A549 (cell line): ENCODE results near the gene NCOA5. TPM values are rescaled to one million over a fixed set of nuclear protein-coding genes. Genes with fewer than 3 reads are reported as not detected.

ENCODE experiments used
- ATAC-seq, 2 experiments: fragments of 200-7000 bp in 1 of 2; fragments of >200 bp in 1 of 2; cut with Nextera tagmentation in 1 of 2; cut with Tn5 transposase in 1 of 2; 3 replicates each; pipeline versions ENCODE4 v1.8.0 to v1.9.1; 2018 to 2020; ENCODE audit warnings: mild to moderate bottlenecking in 1 of 2, moderate library complexity in 1 of 2
- CTCF ChIA-PET: fragments of 300-600 bp; sonication (Branson Sonifier 250); formaldehyde crosslinking; extraction: SDS; loops from one replicate; lab custom pipeline; 2021; ENCODE audit warnings: antibody characterized with exemption, inconsistent platforms; lab: Yijun Ruan, JAX
- POLR2A ChIA-PET: fragments of 350-600 bp; formaldehyde crosslinking; extraction: SDS; loops from one replicate; lab custom pipeline; 2021; ENCODE audit warnings: antibody characterized with exemption, inconsistent platforms; lab: Yijun Ruan, JAX
- DNase-seq, 2 experiments: peaks; one replicate each; pipeline versions ENCODE4 v3.0.0 to v3.0.0-alpha.2; 2011 to 2016; ENCODE audit warnings: low read depth in 1 of 2, low spot score in 1 of 2
- FAIRE-seq: peaks from 2 replicates; lab custom pipeline; 2011; peaks lifted over from hg19 to GRCh38; lab: Jason Lieb, UNC
- H3K27ac ChIP-seq, 2 experiments: fragments of >200 bp; sonication (Bioruptor Twin); formaldehyde crosslinking; 3 replicates each; pipeline ENCODE4 v1.5.1; 2016 to 2017
- H3K4me1 ChIP-seq: fragments of >200 bp; sonication (Bioruptor Twin); formaldehyde crosslinking; 3 replicates; pipeline ENCODE4 v1.6.1; 2016
- H3K4me2 ChIP-seq: fragments of >200 bp; sonication (Bioruptor Twin); formaldehyde crosslinking; 3 replicates; pipeline ENCODE4 v1.6.1; 2016
- H3K4me3 ChIP-seq: fragments of >200 bp; sonication (Bioruptor Twin); formaldehyde crosslinking; 3 replicates; pipeline ENCODE4 v1.5.1; 2016
- H3K9me3 ChIP-seq: fragments of >200 bp; sonication (Bioruptor Twin); formaldehyde crosslinking; 3 replicates; pipeline ENCODE4 v1.6.1; 2016
- BHLHE40 ChIP-seq: IDR thresholded peaks from 2 replicates; pipeline ENCODE4 v1.6.1; 2012; ENCODE audit warnings: low read depth, low read length, inconsistent platforms
- CHD4 ChIP-seq: fragments of 200-600 bp; sonication (generic); IDR thresholded peaks from 2 replicates; pipeline ENCODE4 v1.6.1; 2016; ENCODE audit warnings: antibody characterized with exemption, mild to moderate bottlenecking, borderline replicate concordance
- EP300 ChIP-seq, 2 experiments: fragments of >200 bp; sonication (Bioruptor Twin); formaldehyde crosslinking; IDR thresholded peaks; 2 replicates in 1 of 2; 3 replicates in 1 of 2; pipeline ENCODE4 v1.6.1; 2016 to 2017
- FOXS1 ChIP-seq: fragments of 250-450 bp; sonication (Bioruptor Pico); IDR thresholded peaks from 2 replicates; pipeline ENCODE4 v1.5.0; 2020; ENCODE audit warnings: mild to moderate bottlenecking, moderate library complexity
- GATA3 ChIP-seq: IDR thresholded peaks from 2 replicates; pipeline ENCODE4 v1.6.1; 2012; ENCODE audit warnings: borderline replicate concordance
- HDAC2 ChIP-seq: fragments of 200-600 bp; sonication (generic); IDR thresholded peaks from 2 replicates; pipeline ENCODE4 v1.6.1; 2016
- HEYL ChIP-seq: fragments of 250-450 bp; sonication (Bioruptor Pico); IDR thresholded peaks from 2 replicates; pipeline ENCODE4 v1.8.0; 2021; ENCODE audit warnings: mild to moderate bottlenecking, moderate library complexity
- HOXA7 ChIP-seq: fragments of 250-450 bp; sonication (Bioruptor Pico); IDR thresholded peaks from 2 replicates; pipeline ENCODE4 v1.5.0; 2020; ENCODE audit warnings: mild to moderate bottlenecking, moderate library complexity
- HOXB13 ChIP-seq: fragments of 250-450 bp; sonication (Bioruptor Pico); IDR thresholded peaks from 2 replicates; pipeline ENCODE4 v1.5.0; 2020; ENCODE audit warnings: low read depth, mild to moderate bottlenecking, moderate library complexity
- KDM1A ChIP-seq: fragments of 200-600 bp; sonication (generic); IDR thresholded peaks from 2 replicates; pipeline ENCODE4 v1.6.1; 2016; ENCODE audit warnings: low read depth, mild to moderate bottlenecking
- KDM5A ChIP-seq: fragments of 200-600 bp; sonication (generic); IDR thresholded peaks from 2 replicates; pipeline ENCODE4 v1.6.1; 2016; ENCODE audit warnings: antibody characterized with exemption, mild to moderate bottlenecking
- NR3C1 ChIP-seq: fragments of >200 bp; sonication (Bioruptor Twin); formaldehyde crosslinking; IDR thresholded peaks from 3 replicates; pipeline ENCODE4 v1.6.1; 2017
- POLR2A ChIP-seq: IDR thresholded peaks from 2 replicates; pipeline ENCODE4 v1.6.1; 2012; ENCODE audit warnings: mild to moderate bottlenecking, low read length
- RAD21 ChIP-seq, 2 experiments: fragments of >200 bp in 1 of 2; sonication (Bioruptor Twin) in 1 of 2; formaldehyde crosslinking in 1 of 2; IDR thresholded peaks in 1 of 2; conservative IDR thresholded peaks in 1 of 2; 2 replicates in 1 of 2; 3 replicates in 1 of 2; pipeline ENCODE4 v1.6.1; 2012 to 2018; ENCODE audit warnings: inconsistent platforms in 1 of 2
- RFX5 ChIP-seq: fragments of 450-650 bp; IDR thresholded peaks from 2 replicates; pipeline ENCODE4 v1.7.1; 2014; ENCODE audit warnings: antibody characterized with exemption, mild to moderate bottlenecking, moderate library complexity
- RNF2 ChIP-seq: fragments of 200-600 bp; sonication (generic); IDR thresholded peaks from 2 replicates; pipeline ENCODE4 v1.6.1; 2016; ENCODE audit warnings: low read depth, mild to moderate bottlenecking, antibody characterized with exemption, moderate library complexity, borderline replicate concordance
- TP53 ChIP-seq: fragments of 250-450 bp; sonication (Bioruptor Pico); IDR thresholded peaks from 2 replicates; pipeline ENCODE4 v1.5.0; 2021; ENCODE audit warnings: mild to moderate bottlenecking, moderate library complexity
- ZFP36 ChIP-seq: fragments of 450-650 bp; IDR thresholded peaks from 2 replicates; pipeline ENCODE4 v1.6.1; 2014; ENCODE audit warnings: borderline replicate concordance; ENCODE audit not compliant: partially characterized antibody
- ZSCAN20 ChIP-seq: fragments of 250-450 bp; sonication (Bioruptor Pico); IDR thresholded peaks from 2 replicates; pipeline ENCODE4 v1.8.0; 2022; ENCODE audit warnings: mild to moderate bottlenecking, moderate library complexity
- WGBS: methylation state at CpG from one replicate; pipeline ENCODE4 v1.1.6; 2017; ENCODE audit errors: missing lambda C conversion rate; 5-methylcytosine and 5-hydroxymethylcytosine counted together
- polyA plus RNA-seq, 4 experiments: library from polyadenylated mRNA; depleted of rRNA in 3 of 4; stranded (reverse); fragments of >200 nt; fragmentation: RNase III in 1 of 4; extraction: RNeasy Plus Mini Kit Qiagen cat#74134 plus additional on column Dnase treatment in 1 of 4; gene quantifications; 2 replicates in 3 of 4; 3 replicates in 1 of 4; pipeline ENCODE4 v1.2.3, GENCODE V29; 2011 to 2017
- TF ChIP-seq, protein P1 (sequence below): fragments of 250-450 bp; sonication (Bioruptor Pico); IDR thresholded peaks from 2 replicates; pipeline ENCODE4 v1.5.0; 2020; ENCODE audit warnings: low read depth, mild to moderate bottlenecking, moderate library complexity
- TF ChIP-seq, protein P2 (sequence below): fragments of >200 bp; sonication (Bioruptor Twin); formaldehyde crosslinking; IDR thresholded peaks from 3 replicates; pipeline ENCODE4 v1.5.1; 2016

NCOA5 gene
- polyA plus RNA-seq, 2 of the 4 experiments (the other 2 are of a cell fraction) = 27.2 to 28.0 TPM

DNA sequence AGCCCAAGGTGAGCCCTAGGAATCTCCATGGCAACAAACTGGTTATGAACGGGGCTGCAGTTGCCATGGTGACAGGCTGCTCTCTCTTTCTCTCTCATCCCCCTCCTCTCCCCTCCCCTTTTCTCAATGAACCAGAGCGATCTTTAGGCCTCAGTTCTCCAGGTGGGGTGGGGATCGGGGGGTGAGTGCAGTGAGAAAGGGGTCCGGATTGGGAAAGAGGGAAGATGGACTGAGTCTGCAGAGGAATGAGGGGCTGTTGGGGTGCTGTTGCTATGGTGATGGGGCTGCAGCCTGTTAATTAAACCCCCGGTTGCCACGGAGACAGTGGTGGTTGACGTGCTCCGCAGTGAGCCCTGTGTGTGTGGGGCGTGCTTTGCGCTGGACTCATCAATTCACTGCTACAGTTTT lies 64.4 kb downstream of the NCOA5 start:
- WGBS = 40% methylated on average over 10 of the region's 10 CpGs
- DNase-seq (no peak), FAIRE-seq (no peak), ATAC-seq (no peak)
- Histone ChIP-seq H3K4me2 (no peak overlapping the region), H3K27ac (no peak overlapping the region), H3K4me1 (no peaks in the 10 kb centered on the region), H3K9me3 (no peaks in the 10 kb centered on the region), H3K4me3 (no peak overlapping the region)
- ChIA-PET POLR2A (no interaction called here), CTCF (interaction anchor here (1.1 to 4.0 kb wide), 5 partner anchors 11 to 324 kb away, joined by 4 to 40 read pairs (median 16); no protein-coding TSS in a partner anchor)
- TF ChIP-seq TP53 (CRISPR knock-in tag) = no peak
- TF ChIP-seq ZFP36 = no peak
- TF ChIP-seq HDAC2 = no peak
- TF ChIP-seq RFX5 = no peak
- TF ChIP-seq HEYL = no peak
- TF ChIP-seq RAD21 (conservative IDR thresholded peaks at IDR 0.05 in 1 of 2, IDR thresholded peaks at IDR 0.05 in 1 of 2) = no peak
- TF ChIP-seq CHD4 = no peak
- TF ChIP-seq, protein P1, sequence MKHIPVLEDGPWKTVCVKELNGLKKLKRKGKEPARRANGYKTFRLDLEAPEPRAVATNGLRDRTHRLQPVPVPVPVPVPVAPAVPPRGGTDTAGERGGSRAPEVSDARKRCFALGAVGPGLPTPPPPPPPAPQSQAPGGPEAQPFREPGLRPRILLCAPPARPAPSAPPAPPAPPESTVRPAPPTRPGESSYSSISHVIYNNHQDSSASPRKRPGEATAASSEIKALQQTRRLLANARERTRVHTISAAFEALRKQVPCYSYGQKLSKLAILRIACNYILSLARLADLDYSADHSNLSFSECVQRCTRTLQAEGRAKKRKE = no peak

DNA sequence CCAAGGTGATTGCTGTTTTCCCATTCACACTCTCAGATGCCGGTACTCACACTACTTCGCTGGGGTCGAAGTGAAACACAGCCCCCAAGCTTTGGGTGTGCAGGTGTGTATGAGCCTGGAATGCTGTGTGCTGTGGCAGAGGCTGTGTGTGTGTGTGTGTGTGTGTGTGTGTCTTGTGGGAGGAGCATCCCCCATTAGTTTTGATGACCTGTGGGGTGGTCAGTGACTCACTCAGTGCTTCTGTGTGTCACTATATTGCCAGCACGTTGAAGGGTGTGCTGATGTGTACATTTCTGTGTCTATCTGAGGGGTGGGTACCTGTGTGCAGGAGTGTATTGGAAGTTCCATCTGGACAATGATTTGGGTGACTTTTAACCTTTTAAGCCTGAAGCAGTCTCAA lies 65.8 kb downstream of the NCOA5 start:
- H3K27ac ChIP-seq = no peak overlapping the region
- POLR2A ChIA-PET = no interaction called here
- WGBS = 17% methylated on average over 4 of the region's 4 CpGs
- no peak for TF ChIP-seq EP300 (IDR thresholded peaks at IDR 0.05)
- no peak for TF ChIP-seq KDM1A
- TF ChIP-seq NR3C1 = no peak
- no peak for TF ChIP-seq BHLHE40
- TF ChIP-seq, protein P2, sequence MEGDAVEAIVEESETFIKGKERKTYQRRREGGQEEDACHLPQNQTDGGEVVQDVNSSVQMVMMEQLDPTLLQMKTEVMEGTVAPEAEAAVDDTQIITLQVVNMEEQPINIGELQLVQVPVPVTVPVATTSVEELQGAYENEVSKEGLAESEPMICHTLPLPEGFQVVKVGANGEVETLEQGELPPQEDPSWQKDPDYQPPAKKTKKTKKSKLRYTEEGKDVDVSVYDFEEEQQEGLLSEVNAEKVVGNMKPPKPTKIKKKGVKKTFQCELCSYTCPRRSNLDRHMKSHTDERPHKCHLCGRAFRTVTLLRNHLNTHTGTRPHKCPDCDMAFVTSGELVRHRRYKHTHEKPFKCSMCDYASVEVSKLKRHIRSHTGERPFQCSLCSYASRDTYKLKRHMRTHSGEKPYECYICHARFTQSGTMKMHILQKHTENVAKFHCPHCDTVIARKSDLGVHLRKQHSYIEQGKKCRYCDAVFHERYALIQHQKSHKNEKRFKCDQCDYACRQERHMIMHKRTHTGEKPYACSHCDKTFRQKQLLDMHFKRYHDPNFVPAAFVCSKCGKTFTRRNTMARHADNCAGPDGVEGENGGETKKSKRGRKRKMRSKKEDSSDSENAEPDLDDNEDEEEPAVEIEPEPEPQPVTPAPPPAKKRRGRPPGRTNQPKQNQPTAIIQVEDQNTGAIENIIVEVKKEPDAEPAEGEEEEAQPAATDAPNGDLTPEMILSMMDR = no peak
- TF ChIP-seq TP53 (CRISPR knock-in tag) = no peak
- no peak for TF ChIP-seq POLR2A
- TF ChIP-seq RNF2 = no peak
- TF ChIP-seq ZSCAN20 (CRISPR knock-in tag) = no peak
- no peak for TF ChIP-seq FOXS1 (CRISPR knock-in tag)
- TF ChIP-seq GATA3 = no peak
- TF ChIP-seq, all 56 proteins: peak for 0
- Histone ChIP-seq H3K9me3 (no peaks in the 10 kb centered on the region), H3K4me2 (no peak overlapping the region), H3K4me3 (no peak overlapping the region), H3K4me1 (no peaks in the 10 kb centered on the region)
- CTCF ChIA-PET = interaction anchor here (0.7 to 4.0 kb wide), 26 partner anchors 9 to 688 kb away, joined by 3 to 40 read pairs (median 6); no protein-coding TSS in a partner anchor
- FAIRE-seq = no peak
- no peak for DNase-seq
- no peak for ATAC-seq

DNA sequence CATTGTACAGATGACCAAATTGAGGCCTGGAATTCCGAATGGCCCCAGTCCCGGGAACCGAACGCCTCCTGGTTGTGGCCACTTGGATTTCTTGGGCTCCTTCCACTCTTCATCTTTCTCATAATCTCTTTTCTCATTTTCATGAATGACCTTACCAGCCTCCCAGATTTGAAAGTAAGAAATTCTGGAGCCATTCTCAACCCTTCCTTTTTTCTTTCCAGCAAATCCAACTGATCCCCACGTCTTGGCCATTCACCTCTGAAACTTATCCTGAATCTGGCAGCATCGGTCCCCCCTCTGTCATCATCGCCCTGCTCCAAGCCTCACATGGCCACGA lies 66.6 kb downstream of the NCOA5 start:
- ATAC-seq = no peak
- Histone ChIP-seq H3K4me3 (no peak overlapping the region), H3K9me3 (no peaks in the 10 kb centered on the region), H3K4me1 (no peaks in the 10 kb centered on the region), H3K4me2 (peak overlapping the region; percentile 85), H3K27ac (no peak overlapping the region)
- no peak for DNase-seq
- no peak for FAIRE-seq
- CTCF ChIA-PET = interaction anchor here (0.6 to 4.0 kb wide), 45 partner anchors 10 to 687 kb away, joined by 3 to 40 read pairs (median 4); partner anchors contain the start of gene ELMO2
- POLR2A ChIA-PET = no interaction called here
- TF ChIP-seq KDM5A = 0 out of 2 replicates have a peak, but pooled peaks have one; percentile 28
- TF ChIP-seq HOXB13 (CRISPR knock-in tag) = no peak
- TF ChIP-seq HOXA7 = no peak
- WGBS = 24% methylated on average over 8 of the region's 8 CpGs
